ENCODE results near the gene CAT. TPM values are rescaled to one million over a fixed set of nuclear protein-coding genes. Genes with fewer than 3 reads are reported as not detected.
A peak's percentile ranks its signal among the peaks of the same experiment; 100 is the strongest.

CAT gene
- total and polyA plus RNA-seq, 9 of the 15 experiments (the other 6 are each of a cell fraction or from before 2014, with no cell fraction given) = 86.7 to 183 (median 114) TPM

DNA sequence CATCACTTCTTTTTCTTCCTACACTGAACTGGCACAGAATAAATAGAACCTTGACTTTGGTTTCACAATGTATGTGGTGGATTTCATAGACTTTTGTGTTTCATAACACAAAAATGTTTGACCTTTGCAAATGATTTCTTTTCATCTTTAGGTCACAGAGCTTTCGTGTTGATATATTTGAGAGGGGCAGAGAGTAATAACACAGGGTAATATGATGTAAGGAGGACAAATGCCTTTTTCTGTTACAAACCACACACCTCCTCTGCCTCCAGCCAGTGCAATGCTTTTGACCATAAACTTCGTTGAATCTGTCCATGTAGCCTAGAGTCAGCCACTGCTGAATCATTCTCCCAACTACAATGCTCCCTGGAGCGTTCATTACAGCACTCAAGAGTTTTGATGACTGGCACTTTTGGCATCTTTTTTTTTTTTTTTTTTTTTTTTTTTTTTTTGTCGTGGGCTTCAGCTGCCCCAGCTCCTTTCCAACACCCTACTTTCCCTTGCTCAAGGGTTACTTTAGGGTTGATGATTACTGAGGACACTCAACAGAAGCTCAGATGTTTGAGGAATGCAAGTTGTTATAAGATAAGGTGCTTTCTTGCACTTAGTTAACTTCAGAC lies 11.4 kb upstream of the CAT start (continued):
- no peak for TF ChIP-seq ZNF253 (CRISPR knock-in tag; conservative IDR thresholded peaks at IDR 0.05)
- TF ChIP-seq, protein P1, sequence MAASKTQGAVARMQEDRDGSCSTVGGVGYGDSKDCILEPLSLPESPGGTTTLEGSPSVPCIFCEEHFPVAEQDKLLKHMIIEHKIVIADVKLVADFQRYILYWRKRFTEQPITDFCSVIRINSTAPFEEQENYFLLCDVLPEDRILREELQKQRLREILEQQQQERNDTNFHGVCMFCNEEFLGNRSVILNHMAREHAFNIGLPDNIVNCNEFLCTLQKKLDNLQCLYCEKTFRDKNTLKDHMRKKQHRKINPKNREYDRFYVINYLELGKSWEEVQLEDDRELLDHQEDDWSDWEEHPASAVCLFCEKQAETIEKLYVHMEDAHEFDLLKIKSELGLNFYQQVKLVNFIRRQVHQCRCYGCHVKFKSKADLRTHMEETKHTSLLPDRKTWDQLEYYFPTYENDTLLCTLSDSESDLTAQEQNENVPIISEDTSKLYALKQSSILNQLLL (CRISPR knock-in tag; IDR thresholded peaks at IDR 0.05; ENCODE audit: borderline replicate concordance) = no peak
- TF ChIP-seq, protein P2, sequence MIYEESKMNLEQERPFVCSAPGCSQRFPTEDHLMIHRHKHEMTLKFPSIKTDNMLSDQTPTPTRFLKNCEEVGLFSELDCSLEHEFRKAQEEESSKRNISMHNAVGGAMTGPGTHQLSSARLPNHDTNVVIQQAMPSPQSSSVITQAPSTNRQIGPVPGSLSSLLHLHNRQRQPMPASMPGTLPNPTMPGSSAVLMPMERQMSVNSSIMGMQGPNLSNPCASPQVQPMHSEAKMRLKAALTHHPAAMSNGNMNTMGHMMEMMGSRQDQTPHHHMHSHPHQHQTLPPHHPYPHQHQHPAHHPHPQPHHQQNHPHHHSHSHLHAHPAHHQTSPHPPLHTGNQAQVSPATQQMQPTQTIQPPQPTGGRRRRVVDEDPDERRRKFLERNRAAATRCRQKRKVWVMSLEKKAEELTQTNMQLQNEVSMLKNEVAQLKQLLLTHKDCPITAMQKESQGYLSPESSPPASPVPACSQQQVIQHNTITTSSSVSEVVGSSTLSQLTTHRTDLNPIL (CRISPR knock-in tag; IDR thresholded peaks at IDR 0.05) = no peak
- TF ChIP-seq POLR2H (tag; IDR thresholded peaks at IDR 0.05; ENCODE audit: low read depth) = no peak
- TF ChIP-seq HMG20A (CRISPR knock-in tag; conservative IDR thresholded peaks at IDR 0.05) = no peak
- TF ChIP-seq ZNF384 (IDR thresholded peaks at IDR 0.05; ENCODE audit: low read depth, low read length) = peak; percentile 97
- no peak for TF ChIP-seq ATF1 (CRISPR knock-in tag; IDR thresholded peaks at IDR 0.05)
- peak; percentile 24; the same call in 1 of the 2 replicates for TF ChIP-seq ATF1 (tag; IDR thresholded peaks at IDR 0.05)
- TF ChIP-seq XRCC5 (IDR thresholded peaks at IDR 0.05; ENCODE audit: low read depth, low read length) = no peak
- TF ChIP-seq, protein P3, sequence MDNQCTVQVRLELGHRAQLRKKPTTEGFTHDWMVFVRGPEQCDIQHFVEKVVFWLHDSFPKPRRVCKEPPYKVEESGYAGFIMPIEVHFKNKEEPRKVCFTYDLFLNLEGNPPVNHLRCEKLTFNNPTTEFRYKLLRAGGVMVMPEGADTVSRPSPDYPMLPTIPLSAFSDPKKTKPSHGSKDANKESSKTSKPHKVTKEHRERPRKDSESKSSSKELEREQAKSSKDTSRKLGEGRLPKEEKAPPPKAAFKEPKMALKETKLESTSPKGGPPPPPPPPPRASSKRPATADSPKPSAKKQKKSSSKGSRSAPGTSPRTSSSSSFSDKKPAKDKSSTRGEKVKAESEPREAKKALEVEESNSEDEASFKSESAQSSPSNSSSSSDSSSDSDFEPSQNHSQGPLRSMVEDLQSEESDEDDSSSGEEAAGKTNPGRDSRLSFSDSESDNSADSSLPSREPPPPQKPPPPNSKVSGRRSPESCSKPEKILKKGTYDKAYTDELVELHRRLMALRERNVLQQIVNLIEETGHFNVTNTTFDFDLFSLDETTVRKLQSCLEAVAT (IDR thresholded peaks at IDR 0.05) = no peak
- TF ChIP-seq HNRNPLL (IDR thresholded peaks at IDR 0.05; ENCODE audit: low read depth, low read length, poor library complexity, severe bottlenecking) = no peak
- TF ChIP-seq GTF2E2 (tag; IDR thresholded peaks at IDR 0.05) = no peak
- TF ChIP-seq, protein P4, sequence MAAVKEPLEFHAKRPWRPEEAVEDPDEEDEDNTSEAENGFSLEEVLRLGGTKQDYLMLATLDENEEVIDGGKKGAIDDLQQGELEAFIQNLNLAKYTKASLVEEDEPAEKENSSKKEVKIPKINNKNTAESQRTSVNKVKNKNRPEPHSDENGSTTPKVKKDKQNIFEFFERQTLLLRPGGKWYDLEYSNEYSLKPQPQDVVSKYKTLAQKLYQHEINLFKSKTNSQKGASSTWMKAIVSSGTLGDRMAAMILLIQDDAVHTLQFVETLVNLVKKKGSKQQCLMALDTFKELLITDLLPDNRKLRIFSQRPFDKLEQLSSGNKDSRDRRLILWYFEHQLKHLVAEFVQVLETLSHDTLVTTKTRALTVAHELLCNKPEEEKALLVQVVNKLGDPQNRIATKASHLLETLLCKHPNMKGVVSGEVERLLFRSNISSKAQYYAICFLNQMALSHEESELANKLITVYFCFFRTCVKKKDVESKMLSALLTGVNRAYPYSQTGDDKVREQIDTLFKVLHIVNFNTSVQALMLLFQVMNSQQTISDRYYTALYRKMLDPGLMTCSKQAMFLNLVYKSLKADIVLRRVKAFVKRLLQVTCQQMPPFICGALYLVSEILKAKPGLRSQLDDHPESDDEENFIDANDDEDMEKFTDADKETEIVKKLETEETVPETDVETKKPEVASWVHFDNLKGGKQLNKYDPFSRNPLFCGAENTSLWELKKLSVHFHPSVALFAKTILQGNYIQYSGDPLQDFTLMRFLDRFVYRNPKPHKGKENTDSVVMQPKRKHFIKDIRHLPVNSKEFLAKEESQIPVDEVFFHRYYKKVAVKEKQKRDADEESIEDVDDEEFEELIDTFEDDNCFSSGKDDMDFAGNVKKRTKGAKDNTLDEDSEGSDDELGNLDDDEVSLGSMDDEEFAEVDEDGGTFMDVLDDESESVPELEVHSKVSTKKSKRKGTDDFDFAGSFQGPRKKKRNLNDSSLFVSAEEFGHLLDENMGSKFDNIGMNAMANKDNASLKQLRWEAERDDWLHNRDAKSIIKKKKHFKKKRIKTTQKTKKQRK (IDR thresholded peaks at IDR 0.05; ENCODE audit: borderline replicate concordance, low read depth, low read length) = no peak
- no peak for TF ChIP-seq MYC (IDR thresholded peaks at IDR 0.05; ENCODE audit: low read depth, low read length)
- no peak for TF ChIP-seq MYC (CRISPR knock-in tag; IDR thresholded peaks at IDR 0.05; ENCODE audit: borderline replicate concordance, low read depth)
- TF ChIP-seq ZZZ3 (IDR thresholded peaks at IDR 0.05) = no peak
- no peak for TF ChIP-seq ETV6 (IDR thresholded peaks at IDR 0.05; ENCODE audit: borderline replicate concordance in 1 of 2, low read depth in 2 of 2, low read length in 1 of 2)
- no peak for TF ChIP-seq ETV6 (CRISPR knock-in tag; IDR thresholded peaks at IDR 0.05; ENCODE audit: borderline replicate concordance)
- no peak for TF ChIP-seq PPARD (CRISPR knock-in tag; IDR thresholded peaks at IDR 0.05)
- peak; percentile 66; the same call in 1 of the 2 replicates for TF ChIP-seq NFE2L1 (tag; IDR thresholded peaks at IDR 0.05; ENCODE audit: borderline replicate concordance, low read depth)
- no peak for TF ChIP-seq KLF16 (IDR thresholded peaks at IDR 0.05)
- no peak for TF ChIP-seq DIDO1 (tag; IDR thresholded peaks at IDR 0.05; ENCODE audit: low read depth)
